WTC11 (cell line): ENCODE data around the gene EMX1. TPM values are rescaled to one million over a fixed set of nuclear protein-coding genes. Genes with fewer than 3 reads are reported as not detected.

Experiments
- ATAC-seq: fragments of 200-7000 bp; cut with Tn5 transposase; 2 replicates; pipeline ENCODE4 v1.10.0; 2021; ENCODE audit warnings: mild to moderate bottlenecking, moderate library complexity
- CTCF ChIA-PET: fragments of 300-600 bp; sonication (Branson Sonifier 250); formaldehyde crosslinking; loops from one replicate; lab custom pipeline; 2021; ENCODE audit warnings: antibody characterized with exemption; lab: Charles Lee
- POLR2A ChIA-PET: fragments of 350-600 bp; sonication (Branson Sonifier 250); formaldehyde crosslinking; loops from one replicate; lab custom pipeline; 2021; ENCODE audit warnings: antibody characterized with exemption; lab: Charles Lee
- DNase-seq: peaks from one replicate; pipeline ENCODE4 v3.0.0; 2021; ENCODE audit warnings: low spot score
- H3K27ac Mint-ChIP-seq: 2 replicates; pipeline ENCODE4 v1.8.0; 2021; ENCODE audit warnings: mixed read lengths
- H3K27me3 Mint-ChIP-seq: 2 replicates; pipeline ENCODE4 v1.8.0; 2021; ENCODE audit warnings: low read depth, mild to moderate bottlenecking, moderate library complexity, mixed read lengths
- H3K36me3 Mint-ChIP-seq: 2 replicates; pipeline ENCODE4 v1.8.0; 2021; ENCODE audit warnings: mixed read lengths
- H3K4me1 Mint-ChIP-seq: 2 replicates; pipeline ENCODE4 v1.8.0; 2022; ENCODE audit warnings: mixed read lengths
- H3K4me3 Mint-ChIP-seq: 2 replicates; pipeline ENCODE4 v1.8.0; 2021; ENCODE audit warnings: mild to moderate bottlenecking, moderate library complexity, mixed read lengths
- H3K9me3 Mint-ChIP-seq: 2 replicates; pipeline ENCODE4 v1.8.0; 2021; ENCODE audit warnings: mixed read lengths
- AFF4 ChIP-seq: sonication (generic); formaldehyde crosslinking; IDR thresholded peaks from 2 replicates; pipeline ENCODE4 v1.8.1; 2023; ENCODE audit warnings: mild to moderate bottlenecking, missing genetic modification reagents, borderline replicate concordance
- AR ChIP-seq: fragments of 250-450 bp; sonication (Bioruptor Pico); IDR thresholded peaks from 2 replicates; pipeline ENCODE4 v1.9.0; 2021; ENCODE audit warnings: mild to moderate bottlenecking
- ATF6 ChIP-seq: sonication (generic); formaldehyde crosslinking; IDR thresholded peaks from 2 replicates; pipeline ENCODE4 v1.8.1; 2023; ENCODE audit warnings: mild to moderate bottlenecking, missing genetic modification reagents
- CREB1 ChIP-seq: sonication (generic); formaldehyde crosslinking; IDR thresholded peaks from 2 replicates; pipeline ENCODE4 v1.8.0; 2023; ENCODE audit warnings: mild to moderate bottlenecking, missing genetic modification reagents
- ETV6 ChIP-seq: sonication (generic); formaldehyde crosslinking; IDR thresholded peaks from 2 replicates; pipeline ENCODE4 v1.8.1; 2022; ENCODE audit warnings: mild to moderate bottlenecking, missing genetic modification reagents
- FOXP1 ChIP-seq: sonication (generic); formaldehyde crosslinking; IDR thresholded peaks from 2 replicates; pipeline ENCODE4 v1.8.0; 2022; ENCODE audit warnings: missing genetic modification reagents, mild to moderate bottlenecking, moderate library complexity, borderline replicate concordance
- MYBL2 ChIP-seq: sonication (generic); formaldehyde crosslinking; IDR thresholded peaks from 2 replicates; pipeline ENCODE4 v1.8.1; 2023; ENCODE audit warnings: mild to moderate bottlenecking, moderate library complexity, missing genetic modification reagents
- NFE2L1 ChIP-seq: sonication (generic); formaldehyde crosslinking; IDR thresholded peaks from 2 replicates; pipeline ENCODE4 v1.8.1; 2023; ENCODE audit warnings: missing genetic modification reagents
- RORB ChIP-seq: fragments of 250-450 bp; sonication (Bioruptor Pico); IDR thresholded peaks from 2 replicates; pipeline ENCODE4 v1.9.0; 2021; ENCODE audit warnings: mild to moderate bottlenecking
- SMAD3 ChIP-seq: sonication (generic); formaldehyde crosslinking; IDR thresholded peaks from 2 replicates; pipeline ENCODE4 v1.8.0; 2022; ENCODE audit warnings: missing genetic modification reagents, mild to moderate bottlenecking, borderline replicate concordance
- TCF7 ChIP-seq: sonication (generic); formaldehyde crosslinking; IDR thresholded peaks from 2 replicates; pipeline ENCODE4 v1.8.0; 2022; ENCODE audit warnings: mild to moderate bottlenecking, low read depth, missing genetic modification reagents, moderate library complexity
- ZNF232 ChIP-seq: sonication (generic); formaldehyde crosslinking; IDR thresholded peaks from 2 replicates; pipeline ENCODE4 v1.8.0; 2022; ENCODE audit warnings: mild to moderate bottlenecking, missing genetic modification reagents
- total RNA-seq: library from RNA; stranded (reverse); gene quantifications from 3 replicates; pipeline ENCODE4 v1.2.3, GENCODE V29; 2021
- TF ChIP-seq, protein P1 (sequence below): sonication (generic); formaldehyde crosslinking; IDR thresholded peaks from 2 replicates; pipeline ENCODE4 v1.8.0; 2022; ENCODE audit warnings: missing genetic modification reagents
- TF ChIP-seq, protein P2 (sequence below): sonication (generic); formaldehyde crosslinking; IDR thresholded peaks from 2 replicates; pipeline ENCODE4 v1.8.1; 2023; ENCODE audit warnings: mild to moderate bottlenecking, missing genetic modification reagents, moderate library complexity
- TF ChIP-seq, protein P3 (sequence below): sonication (generic); formaldehyde crosslinking; IDR thresholded peaks from 2 replicates; pipeline ENCODE4 v1.8.0; 2022; ENCODE audit warnings: mild to moderate bottlenecking, missing genetic modification reagents
- TF ChIP-seq, protein P4 (sequence below): fragments of 250-450 bp; sonication (Bioruptor Pico); IDR thresholded peaks from 2 replicates; pipeline ENCODE4 v1.9.0; 2021; ENCODE audit warnings: mild to moderate bottlenecking, borderline replicate concordance

The EMX1 gene
- total RNA-seq, 1 experiment from 2014 or later = 3.8 TPM

DNA sequence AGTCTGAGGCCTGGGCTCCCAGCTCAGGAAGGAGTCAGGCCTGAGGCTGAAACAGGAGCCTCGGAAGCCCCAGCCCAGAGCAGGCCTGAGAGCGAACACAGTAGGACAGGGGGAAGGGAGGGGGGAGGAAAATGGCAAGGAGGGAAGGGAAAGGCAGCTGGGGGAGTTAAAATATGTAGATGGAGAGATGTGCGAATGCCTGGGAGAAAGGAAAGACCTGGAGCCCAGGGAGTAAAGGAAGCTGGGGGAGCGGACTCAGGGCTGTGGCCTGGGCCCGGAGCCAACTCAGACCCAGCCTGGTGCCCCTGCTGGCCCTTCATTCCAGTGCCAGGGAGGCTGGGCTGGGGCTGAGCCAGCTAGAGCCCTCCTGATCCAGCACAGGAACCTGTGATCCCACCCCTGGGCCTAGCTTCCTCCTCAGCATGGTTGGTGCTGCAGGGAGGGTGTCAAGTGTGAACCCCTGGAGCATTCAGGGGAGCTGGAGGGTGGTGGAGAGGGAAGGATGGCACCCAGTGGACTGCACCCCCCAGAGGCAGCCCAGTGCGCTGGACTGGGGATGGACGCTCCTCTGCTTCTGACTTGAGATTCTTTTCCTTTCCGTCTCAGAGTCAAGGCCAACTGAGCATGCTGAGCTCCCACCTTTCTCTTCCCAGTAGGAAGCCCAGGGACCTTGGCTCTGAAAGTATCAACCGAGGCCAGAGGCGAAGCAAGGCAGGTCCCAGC is 46.3 kb downstream of the EMX1 start:
- ChIA-PET CTCF (interaction anchor here (0.7 to 5.8 kb wide), 19 partner anchors 10 to 1664 kb away, joined by 3 to 80 read pairs (median 5); partner anchors contain the start of genes EMX1, NOTO and SPR), POLR2A (interaction anchor here (1.0 to 4.0 kb wide), 6 partner anchors 11 to 130 kb away, joined by 3 to 30 read pairs (median 6); partner anchors contain the start of genes EMX1 and SPR)
- no peak overlapping the region for H3K4me3 Mint-ChIP-seq
- H3K9me3 Mint-ChIP-seq = no peaks in the 10 kb centered on the region
- peak overlapping the region; percentile 98 for H3K27ac Mint-ChIP-seq
- ATAC-seq = peak; percentile 84
- peak; percentile 73 for DNase-seq
- peaks cover 3% of the 10 kb centered on the region; the same call in 1 of the 2 replicates for H3K36me3 Mint-ChIP-seq
- peaks cover 7% of the 10 kb centered on the region for H3K27me3 Mint-ChIP-seq
- peaks cover 53% of the 10 kb centered on the region for H3K4me1 Mint-ChIP-seq
- TF ChIP-seq ATF6 (CRISPR knock-in tag) = no peak
- no peak for TF ChIP-seq AFF4
- TF ChIP-seq, protein P1, sequence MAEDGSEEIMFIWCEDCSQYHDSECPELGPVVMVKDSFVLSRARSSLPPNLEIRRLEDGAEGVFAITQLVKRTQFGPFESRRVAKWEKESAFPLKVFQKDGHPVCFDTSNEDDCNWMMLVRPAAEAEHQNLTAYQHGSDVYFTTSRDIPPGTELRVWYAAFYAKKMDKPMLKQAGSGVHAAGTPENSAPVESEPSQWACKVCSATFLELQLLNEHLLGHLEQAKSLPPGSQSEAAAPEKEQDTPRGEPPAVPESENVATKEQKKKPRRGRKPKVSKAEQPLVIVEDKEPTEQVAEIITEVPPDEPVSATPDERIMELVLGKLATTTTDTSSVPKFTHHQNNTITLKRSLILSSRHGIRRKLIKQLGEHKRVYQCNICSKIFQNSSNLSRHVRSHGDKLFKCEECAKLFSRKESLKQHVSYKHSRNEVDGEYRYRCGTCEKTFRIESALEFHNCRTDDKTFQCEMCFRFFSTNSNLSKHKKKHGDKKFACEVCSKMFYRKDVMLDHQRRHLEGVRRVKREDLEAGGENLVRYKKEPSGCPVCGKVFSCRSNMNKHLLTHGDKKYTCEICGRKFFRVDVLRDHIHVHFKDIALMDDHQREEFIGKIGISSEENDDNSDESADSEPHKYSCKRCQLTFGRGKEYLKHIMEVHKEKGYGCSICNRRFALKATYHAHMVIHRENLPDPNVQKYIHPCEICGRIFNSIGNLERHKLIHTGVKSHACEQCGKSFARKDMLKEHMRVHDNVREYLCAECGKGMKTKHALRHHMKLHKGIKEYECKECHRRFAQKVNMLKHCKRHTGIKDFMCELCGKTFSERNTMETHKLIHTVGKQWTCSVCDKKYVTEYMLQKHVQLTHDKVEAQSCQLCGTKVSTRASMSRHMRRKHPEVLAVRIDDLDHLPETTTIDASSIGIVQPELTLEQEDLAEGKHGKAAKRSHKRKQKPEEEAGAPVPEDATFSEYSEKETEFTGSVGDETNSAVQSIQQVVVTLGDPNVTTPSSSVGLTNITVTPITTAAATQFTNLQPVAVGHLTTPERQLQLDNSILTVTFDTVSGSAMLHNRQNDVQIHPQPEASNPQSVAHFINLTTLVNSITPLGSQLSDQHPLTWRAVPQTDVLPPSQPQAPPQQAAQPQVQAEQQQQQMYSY (CRISPR knock-in tag) = peak; percentile 99
- no peak for TF ChIP-seq CREB1
- TF ChIP-seq ZNF232 (CRISPR knock-in tag) = no peak
- TF ChIP-seq, protein P2, sequence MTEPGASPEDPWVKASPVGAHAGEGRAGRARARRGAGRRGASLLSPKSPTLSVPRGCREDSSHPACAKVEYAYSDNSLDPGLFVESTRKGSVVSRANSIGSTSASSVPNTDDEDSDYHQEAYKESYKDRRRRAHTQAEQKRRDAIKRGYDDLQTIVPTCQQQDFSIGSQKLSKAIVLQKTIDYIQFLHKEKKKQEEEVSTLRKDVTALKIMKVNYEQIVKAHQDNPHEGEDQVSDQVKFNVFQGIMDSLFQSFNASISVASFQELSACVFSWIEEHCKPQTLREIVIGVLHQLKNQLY (CRISPR knock-in tag) = no peak
- TF ChIP-seq AR (CRISPR knock-in tag) = no peak
- TF ChIP-seq TCF7 (CRISPR knock-in tag) = no peak
- TF ChIP-seq NFE2L1 (CRISPR knock-in tag) = peak; percentile 49; the same call in 1 of the 2 replicates
- TF ChIP-seq ETV6 (CRISPR knock-in tag) = no peak
- TF ChIP-seq, protein P3, sequence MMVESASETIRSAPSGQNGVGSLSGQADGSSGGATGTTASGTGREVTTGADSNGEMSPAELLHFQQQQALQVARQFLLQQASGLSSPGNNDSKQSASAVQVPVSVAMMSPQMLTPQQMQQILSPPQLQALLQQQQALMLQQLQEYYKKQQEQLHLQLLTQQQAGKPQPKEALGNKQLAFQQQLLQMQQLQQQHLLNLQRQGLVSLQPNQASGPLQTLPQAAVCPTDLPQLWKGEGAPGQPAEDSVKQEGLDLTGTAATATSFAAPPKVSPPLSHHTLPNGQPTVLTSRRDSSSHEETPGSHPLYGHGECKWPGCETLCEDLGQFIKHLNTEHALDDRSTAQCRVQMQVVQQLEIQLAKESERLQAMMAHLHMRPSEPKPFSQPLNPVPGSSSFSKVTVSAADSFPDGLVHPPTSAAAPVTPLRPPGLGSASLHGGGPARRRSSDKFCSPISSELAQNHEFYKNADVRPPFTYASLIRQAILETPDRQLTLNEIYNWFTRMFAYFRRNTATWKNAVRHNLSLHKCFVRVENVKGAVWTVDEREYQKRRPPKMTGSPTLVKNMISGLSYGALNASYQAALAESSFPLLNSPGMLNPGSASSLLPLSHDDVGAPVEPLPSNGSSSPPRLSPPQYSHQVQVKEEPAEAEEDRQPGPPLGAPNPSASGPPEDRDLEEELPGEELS = no peak
- TF ChIP-seq SMAD3 (CRISPR knock-in tag) = no peak
- no peak for TF ChIP-seq FOXP1
- TF ChIP-seq, protein P4, sequence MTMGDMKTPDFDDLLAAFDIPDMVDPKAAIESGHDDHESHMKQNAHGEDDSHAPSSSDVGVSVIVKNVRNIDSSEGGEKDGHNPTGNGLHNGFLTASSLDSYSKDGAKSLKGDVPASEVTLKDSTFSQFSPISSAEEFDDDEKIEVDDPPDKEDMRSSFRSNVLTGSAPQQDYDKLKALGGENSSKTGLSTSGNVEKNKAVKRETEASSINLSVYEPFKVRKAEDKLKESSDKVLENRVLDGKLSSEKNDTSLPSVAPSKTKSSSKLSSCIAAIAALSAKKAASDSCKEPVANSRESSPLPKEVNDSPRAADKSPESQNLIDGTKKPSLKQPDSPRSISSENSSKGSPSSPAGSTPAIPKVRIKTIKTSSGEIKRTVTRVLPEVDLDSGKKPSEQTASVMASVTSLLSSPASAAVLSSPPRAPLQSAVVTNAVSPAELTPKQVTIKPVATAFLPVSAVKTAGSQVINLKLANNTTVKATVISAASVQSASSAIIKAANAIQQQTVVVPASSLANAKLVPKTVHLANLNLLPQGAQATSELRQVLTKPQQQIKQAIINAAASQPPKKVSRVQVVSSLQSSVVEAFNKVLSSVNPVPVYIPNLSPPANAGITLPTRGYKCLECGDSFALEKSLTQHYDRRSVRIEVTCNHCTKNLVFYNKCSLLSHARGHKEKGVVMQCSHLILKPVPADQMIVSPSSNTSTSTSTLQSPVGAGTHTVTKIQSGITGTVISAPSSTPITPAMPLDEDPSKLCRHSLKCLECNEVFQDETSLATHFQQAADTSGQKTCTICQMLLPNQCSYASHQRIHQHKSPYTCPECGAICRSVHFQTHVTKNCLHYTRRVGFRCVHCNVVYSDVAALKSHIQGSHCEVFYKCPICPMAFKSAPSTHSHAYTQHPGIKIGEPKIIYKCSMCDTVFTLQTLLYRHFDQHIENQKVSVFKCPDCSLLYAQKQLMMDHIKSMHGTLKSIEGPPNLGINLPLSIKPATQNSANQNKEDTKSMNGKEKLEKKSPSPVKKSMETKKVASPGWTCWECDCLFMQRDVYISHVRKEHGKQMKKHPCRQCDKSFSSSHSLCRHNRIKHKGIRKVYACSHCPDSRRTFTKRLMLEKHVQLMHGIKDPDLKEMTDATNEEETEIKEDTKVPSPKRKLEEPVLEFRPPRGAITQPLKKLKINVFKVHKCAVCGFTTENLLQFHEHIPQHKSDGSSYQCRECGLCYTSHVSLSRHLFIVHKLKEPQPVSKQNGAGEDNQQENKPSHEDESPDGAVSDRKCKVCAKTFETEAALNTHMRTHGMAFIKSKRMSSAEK (CRISPR knock-in tag) = no peak
- no peak for TF ChIP-seq RORB (CRISPR knock-in tag)
- TF ChIP-seq MYBL2 (CRISPR knock-in tag) = no peak
